GM19438 (cell line): ENCODE measurements around the gene PFKL.
"Not testable (repeated sequence)": the region's sequence is repeated elsewhere in the genome, so short reads cannot be mapped to it uniquely, and the experiment has no call there.

ENCODE experiments used
- ATAC-seq: cut with Tn5 transposase; IDR thresholded peaks from one replicate; pipeline ENCODE4 v1.9.1; 2021; ENCODE audit warnings: low read depth; ENCODE audit not compliant: unreplicated experiment

The PFKL gene

GRCh38 chr21:44275041-44275440 is 24.8 kb upstream of the PFKL start:
- no peak for ATAC-seq

- no peak for ATAC-seq
Observed at GRCh38 chr21:44279354-44280260, 20.2 kb upstream of the PFKL start.

GRCh38 chr21:44281801-44282200 is 18.1 kb upstream of the PFKL start:
- no peak for ATAC-seq

GRCh38 chr21:44282370-44282769 is 17.5 kb upstream of the PFKL start:
- no peak for ATAC-seq

GRCh38 chr21:44283211-44283785 is 16.6 kb upstream of the PFKL start:
- ATAC-seq, result not testable (repeated sequence)

GRCh38 chr21:44283948-44284347 is 15.9 kb upstream of the PFKL start:
- ATAC-seq, result no peak

- no peak for ATAC-seq
Observed at GRCh38 chr21:44285138-44285992, 14.5 kb upstream of the PFKL start, which contains the start of gene AIRE. Gene AIRE (plus strand): TSS chr21:44285876. CDS start chr21:44286007, 131 bp downstream.

- no peak for ATAC-seq
Observed at GRCh38 chr21:44286086-44286715, 13.7 kb upstream of the PFKL start.

- no peak for ATAC-seq
Observed at GRCh38 chr21:44286716-44287632, 12.9 kb upstream of the PFKL start.

- no peak for ATAC-seq
Observed at GRCh38 chr21:44288251-44289110, 11.4 kb upstream of the PFKL start.

GRCh38 chr21:44289381-44290010 is 10.4 kb upstream of the PFKL start:
- ATAC-seq, result no peak

- no peak for ATAC-seq
Observed at GRCh38 chr21:44290327-44291077, 9.4 kb upstream of the PFKL start.

- no peak for ATAC-seq
Observed at GRCh38 chr21:44291078-44291935, 8.5 kb upstream of the PFKL start.

GRCh38 chr21:44291936-44292811 is 7.7 kb upstream of the PFKL start:
- ATAC-seq, result no peak

GRCh38 chr21:44292812-44293195 is 7.0 kb upstream of the PFKL start:
- ATAC-seq, result no peak
